ENCODE measurements around the gene UBAC1.

The UBAC1 gene

GRCh38 chr9:135906291-135907005 lies 54.7 kb downstream of the UBAC1 start:
- peak overlapping the region; percentile 81 for H3K27ac ChIP-seq
- TF ChIP-seq CTCF (conservative IDR thresholded peaks at IDR 0.05): no peak
- TF ChIP-seq ZFX (IDR thresholded peaks at IDR 0.05): peak; percentile 63; the same call in 1 of the 2 replicates

- peak overlapping the region; percentile 81 for H3K27ac ChIP-seq
- TF ChIP-seq CTCF (conservative IDR thresholded peaks at IDR 0.05): no peak
- TF ChIP-seq ZFX (IDR thresholded peaks at IDR 0.05): no peak
Observed at GRCh38 chr9:135905380-135906258, 55.6 kb downstream of the UBAC1 start.

GRCh38 chr9:135903786-135904520 lies 57.2 kb downstream of the UBAC1 start:
- no peak for TF ChIP-seq ZFX (IDR thresholded peaks at IDR 0.05)
- TF ChIP-seq CTCF (conservative IDR thresholded peaks at IDR 0.05): no peak

GRCh38 chr9:135903358-135903656 lies 57.9 kb downstream of the UBAC1 start:
- H3K27ac ChIP-seq: no peak overlapping the region
- TF ChIP-seq ZFX (IDR thresholded peaks at IDR 0.05) (no peak), CTCF (conservative IDR thresholded peaks at IDR 0.05) (no peak)

More at GRCh38 chr9:135903786-135904520, 57.2 kb downstream of the UBAC1 start:
- peak overlapping the region; percentile 81 for H3K27ac ChIP-seq

GRCh38 chr9:135902655-135903357 lies 58.4 kb downstream of the UBAC1 start:
- no peak overlapping the region for H3K27ac ChIP-seq
- TF ChIP-seq ZFX (IDR thresholded peaks at IDR 0.05) (no peak), CTCF (conservative IDR thresholded peaks at IDR 0.05) (no peak)

GRCh38 chr9:135901826-135902225 lies 59.3 kb downstream of the UBAC1 start:
- TF ChIP-seq ZFX (IDR thresholded peaks at IDR 0.05) (no peak), CTCF (conservative IDR thresholded peaks at IDR 0.05) (no peak)
- no peak overlapping the region for H3K27ac ChIP-seq
